ENCODE measurements around the gene GP1BB. TPM values are rescaled to one million over a fixed set of nuclear protein-coding genes. Genes with fewer than 3 reads are reported as not detected.

The GP1BB gene
- polyA plus RNA-seq, 1 experiment, result 0.20 TPM

- peaks cover 26% of the 10 kb centered on the region for H3K27me3 ChIP-seq (ENCODE audit: control insufficient read depth, insufficient read depth, low read length)
- no peak overlapping the region for H3K4me3 ChIP-seq (ENCODE audit: low read depth, low read length)
- no peak for DNase-seq (ENCODE audit: low read depth, low spot score)
- no peak overlapping the region for H3K27ac ChIP-seq (ENCODE audit: low read depth, low read length)
- TF ChIP-seq, protein P1, sequence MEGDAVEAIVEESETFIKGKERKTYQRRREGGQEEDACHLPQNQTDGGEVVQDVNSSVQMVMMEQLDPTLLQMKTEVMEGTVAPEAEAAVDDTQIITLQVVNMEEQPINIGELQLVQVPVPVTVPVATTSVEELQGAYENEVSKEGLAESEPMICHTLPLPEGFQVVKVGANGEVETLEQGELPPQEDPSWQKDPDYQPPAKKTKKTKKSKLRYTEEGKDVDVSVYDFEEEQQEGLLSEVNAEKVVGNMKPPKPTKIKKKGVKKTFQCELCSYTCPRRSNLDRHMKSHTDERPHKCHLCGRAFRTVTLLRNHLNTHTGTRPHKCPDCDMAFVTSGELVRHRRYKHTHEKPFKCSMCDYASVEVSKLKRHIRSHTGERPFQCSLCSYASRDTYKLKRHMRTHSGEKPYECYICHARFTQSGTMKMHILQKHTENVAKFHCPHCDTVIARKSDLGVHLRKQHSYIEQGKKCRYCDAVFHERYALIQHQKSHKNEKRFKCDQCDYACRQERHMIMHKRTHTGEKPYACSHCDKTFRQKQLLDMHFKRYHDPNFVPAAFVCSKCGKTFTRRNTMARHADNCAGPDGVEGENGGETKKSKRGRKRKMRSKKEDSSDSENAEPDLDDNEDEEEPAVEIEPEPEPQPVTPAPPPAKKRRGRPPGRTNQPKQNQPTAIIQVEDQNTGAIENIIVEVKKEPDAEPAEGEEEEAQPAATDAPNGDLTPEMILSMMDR (IDR thresholded peaks at IDR 0.05; ENCODE audit: low read depth, low read length), result no peak
- ChIA-PET POLR2A (no interaction called here), CTCF (no interaction called here)
- no peaks in the 10 kb centered on the region; the same call in 1 of the 2 replicates for H3K9me3 ChIP-seq (ENCODE audit: control insufficient read depth, insufficient read depth, low read length)
These were observed 25.8 kb downstream of the GP1BB start for GRCh38 chr22:19748991-19749664.

DNA sequence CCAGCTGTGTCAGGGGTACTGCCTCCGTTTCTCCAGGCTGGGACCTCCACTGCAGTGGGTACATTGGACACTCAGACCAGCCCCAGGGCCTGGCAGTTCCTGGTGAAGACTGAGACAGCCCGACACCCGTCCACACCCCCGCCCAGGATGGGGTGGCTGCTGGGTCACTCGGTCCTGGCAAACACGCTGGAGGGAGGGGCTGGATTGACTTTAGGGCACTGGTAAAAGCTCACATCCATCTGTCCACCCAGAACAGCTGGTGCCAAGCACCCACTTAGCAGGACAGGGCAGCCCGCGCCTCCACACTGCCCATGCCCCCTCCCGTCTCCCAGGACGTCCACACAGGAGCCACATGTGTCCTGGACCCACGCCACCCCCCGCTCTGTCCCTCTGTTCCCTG, 26.5 kb downstream of the GP1BB start:
- peaks cover 33% of the 10 kb centered on the region for H3K27me3 ChIP-seq (ENCODE audit: control insufficient read depth, insufficient read depth, low read length)
- TF ChIP-seq, protein P1 (IDR thresholded peaks at IDR 0.05; ENCODE audit: low read depth, low read length), result no peak
- H3K9me3 ChIP-seq (ENCODE audit: control insufficient read depth, insufficient read depth, low read length), result no peaks in the 10 kb centered on the region; the same call in 1 of the 2 replicates
- CTCF ChIA-PET, result interaction anchor here (1.8 kb wide), 1 partner anchor 19 kb away, joined by 7 read pairs; no protein-coding TSS in a partner anchor
- DNase-seq (ENCODE audit: low read depth, low spot score), result no peak
- H3K4me3 ChIP-seq (ENCODE audit: low read depth, low read length), result no peak overlapping the region
- H3K27ac ChIP-seq (ENCODE audit: low read depth, low read length), result no peak overlapping the region
- POLR2A ChIA-PET, result no interaction called here

- TF ChIP-seq, protein P1 (IDR thresholded peaks at IDR 0.05; ENCODE audit: low read depth, low read length), result no peak
- H3K4me3 ChIP-seq (ENCODE audit: low read depth, low read length), result no peak overlapping the region
- H3K27ac ChIP-seq (ENCODE audit: low read depth, low read length), result no peak overlapping the region
- ChIA-PET CTCF (interaction anchor here (0.6 to 1.8 kb wide), 3 partner anchors 20 to 159 kb away, joined by 3 to 7 read pairs (median 4); no protein-coding TSS in a partner anchor), POLR2A (interaction anchor here (1.0 kb wide), 1 partner anchor 103 kb away, joined by 3 read pairs; no protein-coding TSS in a partner anchor)
- H3K9me3 ChIP-seq (ENCODE audit: control insufficient read depth, insufficient read depth, low read length), result no peaks in the 10 kb centered on the region; the same call in 1 of the 2 replicates
- peak; percentile 34 for DNase-seq (ENCODE audit: low read depth, low spot score)
- H3K27me3 ChIP-seq (ENCODE audit: control insufficient read depth, insufficient read depth, low read length), result peaks cover 41% of the 10 kb centered on the region
These were observed 27.5 kb downstream of the GP1BB start for GRCh38 chr22:19750507-19751490.

GRCh38 chr22:19751497-19752245, 28.3 kb downstream of the GP1BB start:
- ChIA-PET CTCF (interaction anchor here (0.6 to 1.8 kb wide), 3 partner anchors 21 to 158 kb away, joined by 3 to 7 read pairs (median 4); no protein-coding TSS in a partner anchor), POLR2A (interaction anchor here (1.0 kb wide), 1 partner anchor 103 kb away, joined by 3 read pairs; no protein-coding TSS in a partner anchor)
- TF ChIP-seq, protein P1 (IDR thresholded peaks at IDR 0.05; ENCODE audit: low read depth, low read length), result no peak
- DNase-seq (ENCODE audit: low read depth, low spot score), result no peak
- no peak overlapping the region for H3K27ac ChIP-seq (ENCODE audit: low read depth, low read length)
- H3K9me3 ChIP-seq (ENCODE audit: control insufficient read depth, insufficient read depth, low read length), result no peaks in the 10 kb centered on the region; the same call in 1 of the 2 replicates
- no peak overlapping the region for H3K4me3 ChIP-seq (ENCODE audit: low read depth, low read length)
- H3K27me3 ChIP-seq (ENCODE audit: control insufficient read depth, insufficient read depth, low read length), result peaks cover 50% of the 10 kb centered on the region
